Activated naive CD8-positive, alpha-beta T cell treated with anti-CD3 and anti-CD28 coated beads, Interleukin-2, amount 50 U/mL, for 24 hours (primary cell): Measurements from ENCODE around the gene TAOK2.
"Not testable (repeated sequence)": the region's sequence is repeated elsewhere in the genome, so short reads cannot be mapped to it uniquely, and the experiment has no call there.

Experiments used
- ATAC-seq: fragments of 150-1000 bp; cut with Tn5 transposase; one replicate; pipeline ENCODE4 v1.10.0; 2021
- DNase-seq: peaks from one replicate; pipeline ENCODE4 v3.0.0; 2021
- H3K27ac Mint-ChIP-seq: one replicate; pipeline ENCODE4 v1.8.0; 2021; ENCODE audit warnings: mild to moderate bottlenecking, mixed read lengths
- H3K27me3 Mint-ChIP-seq: one replicate; pipeline ENCODE4 v1.8.0; 2021; ENCODE audit warnings: mixed read lengths
- H3K36me3 Mint-ChIP-seq: one replicate; pipeline ENCODE4 v1.8.0; 2021; ENCODE audit warnings: low read depth, mixed read lengths
- H3K4me1 Mint-ChIP-seq: one replicate; pipeline ENCODE4 v1.8.0; 2021; ENCODE audit warnings: mixed read lengths
- H3K4me3 Mint-ChIP-seq: one replicate; pipeline ENCODE4 v1.8.0; 2021; ENCODE audit warnings: mild to moderate bottlenecking, moderate library complexity, mixed read lengths
- H3K9me3 Mint-ChIP-seq: one replicate; pipeline ENCODE4 v1.8.0; 2021; ENCODE audit warnings: mixed read lengths

TAOK2 gene

GRCh38 chr16:29959293-29959692 lies 14.4 kb upstream of the TAOK2 start:
- H3K9me3 Mint-ChIP-seq: no peaks in the 10 kb centered on the region
- DNase-seq (no peak), ATAC-seq (no peak)
- peaks cover 17% of the 10 kb centered on the region for H3K4me1 Mint-ChIP-seq
- no peak overlapping the region for H3K4me3 Mint-ChIP-seq
- peaks cover 3% of the 10 kb centered on the region for H3K27me3 Mint-ChIP-seq
- H3K36me3 Mint-ChIP-seq: no peaks in the 10 kb centered on the region
- H3K27ac Mint-ChIP-seq: no peak overlapping the region

DNA sequence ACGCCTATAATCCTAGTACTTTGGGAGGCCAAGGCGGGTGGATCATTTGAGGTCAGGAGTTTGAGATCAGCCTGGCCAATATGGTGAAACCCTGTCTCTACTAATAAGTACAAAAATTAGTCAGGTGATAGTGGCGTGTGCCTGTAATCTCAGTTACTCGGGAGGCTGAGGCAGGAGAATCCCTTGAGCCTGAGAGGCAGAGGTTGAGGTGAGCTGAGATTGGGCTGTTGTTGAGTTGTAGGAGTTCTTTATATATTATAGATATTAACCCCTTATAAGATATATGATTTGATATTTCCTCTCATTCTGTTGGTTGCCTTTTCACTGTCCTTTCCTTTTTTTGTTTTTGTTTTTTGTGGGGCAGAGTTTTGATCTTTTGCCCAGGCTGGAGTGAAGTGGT lies 13.8 kb upstream of the TAOK2 start:
- H3K4me1 Mint-ChIP-seq: peaks cover 17% of the 10 kb centered on the region
- H3K9me3 Mint-ChIP-seq, ATAC-seq, H3K4me3 Mint-ChIP-seq, H3K27ac Mint-ChIP-seq, H3K36me3 Mint-ChIP-seq, H3K27me3 Mint-ChIP-seq, DNase-seq: not testable (repeated sequence)

DNA sequence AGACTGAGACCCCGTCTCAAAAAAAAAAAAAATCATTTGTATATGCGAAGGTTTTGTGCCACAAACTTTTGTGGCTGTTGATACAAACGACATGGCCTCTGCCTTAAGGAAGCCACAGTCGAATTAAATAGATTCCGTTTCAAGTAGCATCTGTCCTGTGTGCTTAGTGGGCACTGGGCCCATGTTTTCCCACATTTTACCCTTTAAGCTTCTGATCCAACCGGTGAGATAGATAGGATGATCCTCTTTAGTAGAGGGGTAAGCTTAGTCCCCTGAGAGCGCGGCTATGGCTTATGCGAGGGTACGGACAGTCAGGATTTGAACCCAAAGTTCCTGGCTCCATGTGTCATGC lies 12.6 kb upstream of the TAOK2 start:
- H3K36me3 Mint-ChIP-seq: peaks cover 3% of the 10 kb centered on the region
- ATAC-seq (no peak), DNase-seq (no peak)
- peak overlapping the region; percentile 73 for H3K27ac Mint-ChIP-seq
- peaks cover 17% of the 10 kb centered on the region for H3K4me1 Mint-ChIP-seq
- no peaks in the 10 kb centered on the region for H3K9me3 Mint-ChIP-seq
- peak overlapping the region; percentile 85 for H3K4me3 Mint-ChIP-seq
- H3K27me3 Mint-ChIP-seq: no peaks in the 10 kb centered on the region

DNA sequence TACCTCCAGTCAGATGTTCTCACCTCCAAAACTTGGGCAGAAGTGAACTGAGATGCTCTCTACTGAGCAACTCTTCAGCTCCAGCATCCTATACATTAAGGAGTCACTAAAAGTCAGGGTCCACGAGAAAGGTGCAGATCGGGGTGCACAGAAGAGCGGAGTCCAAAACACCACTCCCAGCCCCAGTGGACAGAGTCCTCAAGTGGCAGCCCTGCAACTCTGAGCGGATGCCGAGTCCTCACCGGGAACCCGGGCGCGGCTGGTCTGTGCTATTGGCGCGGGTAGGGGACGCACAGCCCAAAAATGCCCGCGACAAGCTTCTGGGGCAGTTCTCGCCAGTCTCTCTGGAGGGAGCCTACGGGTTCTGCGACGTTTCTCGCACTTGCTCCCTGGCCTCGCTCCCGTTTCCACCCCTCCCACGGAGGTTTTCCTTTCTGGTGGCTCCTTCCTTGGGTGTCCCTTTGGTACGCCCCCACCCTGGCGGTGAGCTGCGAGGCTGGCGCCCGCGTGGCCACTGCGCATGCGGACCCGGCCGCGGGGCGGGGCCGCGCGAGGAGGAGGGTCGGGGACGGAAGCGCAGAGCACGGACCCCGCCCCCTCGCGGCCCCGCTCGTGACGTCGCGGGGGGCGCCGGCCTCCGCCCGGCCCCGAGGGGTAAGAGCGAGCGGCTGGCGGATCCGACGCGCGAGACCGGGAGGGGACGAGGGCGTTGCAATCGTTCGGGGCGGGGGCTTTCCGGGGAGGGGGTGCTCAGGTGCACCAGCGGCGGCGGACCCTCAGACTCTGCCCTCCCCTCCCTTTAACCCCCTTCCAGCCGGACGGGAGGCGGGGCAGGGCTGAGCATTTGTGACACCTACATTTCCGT lies 12.0 kb upstream of the TAOK2 start, which contains the start of gene TMEM219:
TSS of gene TMEM219 (plus strand) at position 601 of the 865 bp plus-strand sequence. CDS start 1,065 bp downstream, outside the sequence.
- peak within 1 kb of the TSS; percentile 85 for H3K27ac Mint-ChIP-seq
- H3K4me1 Mint-ChIP-seq: peaks cover 17% of the 10 kb centered on the region
- H3K9me3 Mint-ChIP-seq: no peaks in the 10 kb centered on the region
- ATAC-seq: peak; percentile 91
- peaks cover 3% of the 10 kb centered on the region for H3K36me3 Mint-ChIP-seq
- H3K27me3 Mint-ChIP-seq: no peaks in the 10 kb centered on the region
- peak within 1 kb of the TSS; percentile 85 for H3K4me3 Mint-ChIP-seq
- DNase-seq: peak; percentile 96

GRCh38 chr16:29962344-29962994 lies 11.2 kb upstream of the TAOK2 start:
- peaks cover 17% of the 10 kb centered on the region for H3K4me1 Mint-ChIP-seq
- no peaks in the 10 kb centered on the region for H3K27me3 Mint-ChIP-seq
- H3K27ac Mint-ChIP-seq: peak overlapping the region; percentile 85
- H3K4me3 Mint-ChIP-seq: peak overlapping the region; percentile 85
- no peaks in the 10 kb centered on the region for H3K9me3 Mint-ChIP-seq
- H3K36me3 Mint-ChIP-seq: peaks cover 3% of the 10 kb centered on the region
- ATAC-seq: no peak
- DNase-seq: no peak

- no peaks in the 10 kb centered on the region for H3K9me3 Mint-ChIP-seq
- DNase-seq (no peak), ATAC-seq (no peak)
- peaks cover 3% of the 10 kb centered on the region for H3K36me3 Mint-ChIP-seq
- no peaks in the 10 kb centered on the region for H3K27me3 Mint-ChIP-seq
- H3K27ac Mint-ChIP-seq: peak overlapping the region; percentile 85
- H3K4me3 Mint-ChIP-seq: peak overlapping the region; percentile 85
- peaks cover 17% of the 10 kb centered on the region for H3K4me1 Mint-ChIP-seq
These were observed 10.5 kb upstream of the TAOK2 start for GRCh38 chr16:29963021-29963743.

GRCh38 chr16:29968205-29968604 lies 5.5 kb upstream of the TAOK2 start:
- H3K9me3 Mint-ChIP-seq: peaks cover 5% of the 10 kb centered on the region

GRCh38 chr16:29971304-29971703 lies 2.4 kb upstream of the TAOK2 start:
- ATAC-seq (no peak), DNase-seq (no peak)
- H3K27ac Mint-ChIP-seq: no peak overlapping the region
- no peak overlapping the region for H3K4me3 Mint-ChIP-seq
- H3K4me1 Mint-ChIP-seq: peaks cover 25% of the 10 kb centered on the region
- H3K27me3 Mint-ChIP-seq: no peaks in the 10 kb centered on the region
- H3K36me3 Mint-ChIP-seq: peaks cover 15% of the 10 kb centered on the region
- peaks cover 8% of the 10 kb centered on the region for H3K9me3 Mint-ChIP-seq

More at GRCh38 chr16:29968205-29968604, 5.5 kb upstream of the TAOK2 start:
- peaks cover 13% of the 10 kb centered on the region for H3K36me3 Mint-ChIP-seq
- no peak overlapping the region for H3K27ac Mint-ChIP-seq
- H3K27me3 Mint-ChIP-seq: no peaks in the 10 kb centered on the region
- H3K4me3 Mint-ChIP-seq: no peak overlapping the region
- peaks cover 8% of the 10 kb centered on the region for H3K4me1 Mint-ChIP-seq
- no peak for DNase-seq
- ATAC-seq: no peak

DNA sequence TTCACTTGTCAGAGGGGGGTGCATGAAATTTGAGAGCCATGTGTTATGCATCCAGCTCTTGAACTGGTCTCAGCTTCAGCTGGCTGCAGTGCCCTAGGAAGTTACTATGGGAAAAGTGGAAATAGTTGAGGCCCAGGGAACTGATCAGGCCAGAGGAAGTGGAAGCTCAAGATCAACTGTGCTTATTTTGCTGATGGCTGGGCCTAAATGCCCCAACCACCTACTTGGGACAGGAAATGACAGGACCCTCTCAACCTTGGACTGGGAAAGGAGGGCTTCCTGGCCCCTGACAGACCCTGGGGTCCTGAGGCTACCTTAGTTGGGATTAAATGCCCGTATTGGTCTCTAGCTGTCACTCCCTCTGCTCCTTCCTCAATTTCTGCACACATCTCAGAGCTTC lies 1.2 kb upstream of the TAOK2 start:
- peaks cover 8% of the 10 kb centered on the region for H3K9me3 Mint-ChIP-seq
- H3K36me3 Mint-ChIP-seq: peaks cover 15% of the 10 kb centered on the region
- no peak overlapping the region for H3K4me3 Mint-ChIP-seq
- H3K27ac Mint-ChIP-seq: peak overlapping the region; percentile 92
- DNase-seq: no peak
- H3K27me3 Mint-ChIP-seq: no peaks in the 10 kb centered on the region
- ATAC-seq: no peak
- H3K4me1 Mint-ChIP-seq: peaks cover 33% of the 10 kb centered on the region

DNA sequence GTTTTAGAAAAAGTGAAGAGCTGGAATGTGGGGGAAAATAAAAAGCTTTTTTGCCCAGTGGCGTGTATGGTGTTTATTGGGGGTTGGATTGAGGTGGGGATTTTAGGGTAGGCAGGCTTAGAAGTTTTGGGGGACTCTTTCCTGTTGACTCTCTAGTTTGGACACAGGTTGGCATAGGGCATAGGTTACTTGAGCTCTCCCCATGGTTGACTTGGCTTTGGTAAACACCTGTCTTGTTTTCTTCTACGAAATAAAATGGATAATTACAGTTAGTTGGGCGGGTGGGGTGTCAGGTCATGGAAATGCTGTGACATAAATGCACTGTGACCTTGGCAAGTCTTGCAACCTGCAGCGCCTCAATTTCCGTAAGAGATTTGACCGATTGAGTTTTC lies 680 bp upstream of the TAOK2 start:
- DNase-seq (no peak), ATAC-seq (no peak)
- Mint-ChIP-seq H3K27me3 (no peaks in the 10 kb centered on the region), H3K9me3 (peaks cover 8% of the 10 kb centered on the region), H3K4me1 (peaks cover 33% of the 10 kb centered on the region), H3K27ac (peak overlapping the region; percentile 92), H3K36me3 (peaks cover 15% of the 10 kb centered on the region), H3K4me3 (peak overlapping the region; percentile 94)

DNA sequence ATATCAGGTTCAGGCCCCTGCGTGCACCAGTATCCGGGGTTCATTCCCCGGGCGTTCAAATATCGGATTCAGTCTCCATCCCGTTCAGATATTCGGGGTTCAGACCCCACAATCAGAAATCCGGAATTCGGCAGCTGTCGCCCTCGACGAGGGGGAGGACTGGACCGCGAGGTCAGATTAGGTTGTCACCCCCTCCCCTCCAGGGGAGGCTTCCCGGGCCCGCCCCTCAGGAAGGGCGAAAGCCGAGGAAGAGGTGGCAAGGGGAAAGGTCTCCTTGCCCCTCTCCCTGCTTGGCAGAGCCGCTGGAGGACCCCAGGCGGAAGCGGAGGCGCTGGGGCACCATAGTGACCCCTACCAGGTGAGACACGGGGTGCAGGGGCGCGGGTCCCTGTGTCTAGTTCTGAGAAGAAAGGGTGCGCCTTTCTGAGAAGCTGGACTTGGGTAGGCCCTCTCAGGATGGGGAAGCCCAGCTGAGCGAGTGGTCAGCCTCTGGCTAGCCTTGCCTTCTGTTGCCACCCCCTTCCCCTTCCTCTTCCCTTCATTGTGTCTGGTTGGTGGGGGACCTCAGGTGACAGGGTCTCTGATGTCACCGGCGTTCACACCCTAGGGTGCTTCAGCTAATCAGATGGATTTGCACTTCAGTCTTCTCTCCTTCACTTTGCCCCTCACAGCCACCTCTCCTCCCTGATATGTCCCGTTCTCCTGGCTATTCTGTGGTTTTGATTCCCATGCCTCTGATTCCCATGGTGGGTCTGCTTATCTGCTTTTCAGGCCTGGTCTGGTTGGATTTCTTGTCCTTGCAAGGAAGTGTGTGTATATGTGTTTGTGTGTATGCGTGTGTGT lies 844 bp downstream of the TAOK2 start:
- ATAC-seq: no peak

DNA sequence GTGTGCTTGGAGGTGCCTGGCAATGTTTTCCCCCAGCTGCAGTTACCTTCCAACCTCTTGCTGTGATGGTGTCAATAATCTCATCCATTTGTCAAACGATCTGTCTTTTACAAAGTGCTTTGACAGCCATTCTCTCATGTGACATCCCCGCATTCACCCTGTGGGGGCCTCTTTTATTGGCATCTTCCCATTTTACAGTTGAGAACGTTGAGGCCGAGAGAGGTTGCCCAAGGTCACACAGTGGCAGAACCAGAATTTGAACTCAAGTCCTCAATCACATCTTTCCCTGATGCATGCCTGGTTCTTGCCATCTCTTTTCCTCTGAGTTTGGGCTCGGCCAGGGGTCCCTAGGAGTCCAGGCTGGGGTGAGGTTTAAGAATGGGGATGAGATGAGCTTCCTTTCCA lies 1.5 kb downstream of the TAOK2 start:
- DNase-seq (no peak), ATAC-seq (no peak)
- peaks cover 26% of the 10 kb centered on the region for H3K36me3 Mint-ChIP-seq
- H3K9me3 Mint-ChIP-seq: peaks cover 8% of the 10 kb centered on the region
- no peaks in the 10 kb centered on the region for H3K27me3 Mint-ChIP-seq
- H3K27ac Mint-ChIP-seq: peak overlapping the region; percentile 93
- H3K4me1 Mint-ChIP-seq: peaks cover 33% of the 10 kb centered on the region
- H3K4me3 Mint-ChIP-seq: peak overlapping the region; percentile 94

More for the DNA sequence above, 844 bp downstream of the TAOK2 start:
- Mint-ChIP-seq H3K4me1 (peaks cover 33% of the 10 kb centered on the region), H3K4me3 (peak overlapping the region; percentile 94), H3K27ac (peak overlapping the region; percentile 93), H3K27me3 (no peaks in the 10 kb centered on the region), H3K9me3 (peaks cover 8% of the 10 kb centered on the region), H3K36me3 (peaks cover 23% of the 10 kb centered on the region)
- DNase-seq: peak; percentile 28

- H3K4me1 Mint-ChIP-seq: peaks cover 33% of the 10 kb centered on the region
- ATAC-seq: no peak
These were observed 2.3 kb downstream of the TAOK2 start for GRCh38 chr16:29975811-29976511.

More at GRCh38 chr16:29975811-29976511, 2.3 kb downstream of the TAOK2 start:
- Mint-ChIP-seq H3K27me3 (no peaks in the 10 kb centered on the region), H3K36me3 (peaks cover 31% of the 10 kb centered on the region), H3K27ac (no peak overlapping the region), H3K9me3 (peaks cover 8% of the 10 kb centered on the region), H3K4me3 (peak overlapping the region; percentile 94)
- no peak for DNase-seq
